Measurements from ENCODE around the gene STRN.
"Not testable (repeated sequence)": the region's sequence is repeated elsewhere in the genome, so short reads cannot be mapped to it uniquely, and the experiment has no call there.

STRN gene

GRCh38 chr2:36951574-36951973 lies 14.8 kb downstream of the STRN start:
- TF ChIP-seq, protein P1, sequence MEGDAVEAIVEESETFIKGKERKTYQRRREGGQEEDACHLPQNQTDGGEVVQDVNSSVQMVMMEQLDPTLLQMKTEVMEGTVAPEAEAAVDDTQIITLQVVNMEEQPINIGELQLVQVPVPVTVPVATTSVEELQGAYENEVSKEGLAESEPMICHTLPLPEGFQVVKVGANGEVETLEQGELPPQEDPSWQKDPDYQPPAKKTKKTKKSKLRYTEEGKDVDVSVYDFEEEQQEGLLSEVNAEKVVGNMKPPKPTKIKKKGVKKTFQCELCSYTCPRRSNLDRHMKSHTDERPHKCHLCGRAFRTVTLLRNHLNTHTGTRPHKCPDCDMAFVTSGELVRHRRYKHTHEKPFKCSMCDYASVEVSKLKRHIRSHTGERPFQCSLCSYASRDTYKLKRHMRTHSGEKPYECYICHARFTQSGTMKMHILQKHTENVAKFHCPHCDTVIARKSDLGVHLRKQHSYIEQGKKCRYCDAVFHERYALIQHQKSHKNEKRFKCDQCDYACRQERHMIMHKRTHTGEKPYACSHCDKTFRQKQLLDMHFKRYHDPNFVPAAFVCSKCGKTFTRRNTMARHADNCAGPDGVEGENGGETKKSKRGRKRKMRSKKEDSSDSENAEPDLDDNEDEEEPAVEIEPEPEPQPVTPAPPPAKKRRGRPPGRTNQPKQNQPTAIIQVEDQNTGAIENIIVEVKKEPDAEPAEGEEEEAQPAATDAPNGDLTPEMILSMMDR (IDR thresholded peaks at IDR 0.05; ENCODE audit: borderline replicate concordance, control extremely low read depth, extremely low read depth, insufficient read depth, missing control alignments): no peak
- DNase-seq (ENCODE audit: low spot score): no peak
- in situ Hi-C loops (cut with MboI; ENCODE audit: low sequenced_read_pairs, unreplicated experiment): no loop called here

GRCh38 chr2:36951027-36951518 lies 15.3 kb downstream of the STRN start:
- in situ Hi-C loops (cut with MboI; ENCODE audit: low sequenced_read_pairs, unreplicated experiment): no loop called here
- TF ChIP-seq, protein P1 (IDR thresholded peaks at IDR 0.05; ENCODE audit: borderline replicate concordance, control extremely low read depth, extremely low read depth, insufficient read depth, missing control alignments): no peak
- DNase-seq (ENCODE audit: low spot score): no peak

DNA sequence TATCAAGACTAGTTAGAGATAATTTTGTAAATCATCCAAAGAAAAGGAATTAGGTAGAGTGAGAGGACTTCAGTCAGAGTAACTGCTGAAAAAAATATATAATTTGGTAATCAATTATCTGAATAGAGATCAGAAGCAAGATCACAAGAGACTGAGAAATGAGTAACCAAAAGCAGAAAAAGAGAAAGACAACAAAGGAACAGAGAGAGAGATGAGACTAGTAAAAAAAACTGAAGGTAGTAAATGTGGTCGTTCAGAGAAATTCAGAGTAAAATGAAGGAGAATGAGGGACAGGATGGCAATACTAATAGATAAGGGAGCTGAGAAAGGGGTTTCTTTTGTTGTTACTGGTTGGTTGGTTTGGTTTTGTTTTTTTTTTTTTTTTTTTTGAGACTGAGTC lies 16.5 kb downstream of the STRN start:
- in situ Hi-C loops (cut with MboI; ENCODE audit: low sequenced_read_pairs, unreplicated experiment): no loop called here

DNA sequence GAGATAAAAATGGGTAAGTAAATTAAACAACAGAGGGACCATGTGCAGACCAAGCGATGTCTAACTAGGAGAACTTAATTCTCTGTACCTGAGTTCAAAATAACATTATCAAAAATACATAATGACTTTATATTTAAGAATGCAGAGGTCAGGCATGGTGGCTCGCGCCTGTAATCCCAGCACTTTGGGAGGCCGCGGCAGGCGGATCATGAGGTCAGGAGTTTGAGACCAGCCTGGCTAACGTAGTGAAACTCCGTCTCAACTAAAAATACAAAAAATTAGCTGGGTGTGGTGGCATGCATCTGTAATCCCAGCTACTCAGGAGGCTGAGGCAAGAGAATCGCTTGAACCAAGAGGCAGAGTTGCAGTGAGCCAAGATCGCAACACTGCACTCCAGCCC lies 21.1 kb downstream of the STRN start:
- DNase-seq (ENCODE audit: low spot score); in situ Hi-C loops (cut with MboI; ENCODE audit: low sequenced_read_pairs, unreplicated experiment): not testable (repeated sequence)

More for the DNA sequence above, 16.5 kb downstream of the STRN start:
- no peak for DNase-seq (ENCODE audit: low spot score)
- TF ChIP-seq, protein P1 (IDR thresholded peaks at IDR 0.05; ENCODE audit: borderline replicate concordance, control extremely low read depth, extremely low read depth, insufficient read depth, missing control alignments): no peak

- in situ Hi-C loops (cut with MboI; ENCODE audit: low sequenced_read_pairs, unreplicated experiment): no loop called here
- DNase-seq (ENCODE audit: low spot score): no peak
- TF ChIP-seq, protein P1 (IDR thresholded peaks at IDR 0.05; ENCODE audit: borderline replicate concordance, control extremely low read depth, extremely low read depth, insufficient read depth, missing control alignments): no peak
Observed at GRCh38 chr2:36941867-36942266, 24.5 kb downstream of the STRN start.

- in situ Hi-C loops (cut with MboI; ENCODE audit: low sequenced_read_pairs, unreplicated experiment); DNase-seq (ENCODE audit: low spot score): not testable (repeated sequence)
Observed at GRCh38 chr2:36936526-36936925, 29.8 kb downstream of the STRN start.

DNA sequence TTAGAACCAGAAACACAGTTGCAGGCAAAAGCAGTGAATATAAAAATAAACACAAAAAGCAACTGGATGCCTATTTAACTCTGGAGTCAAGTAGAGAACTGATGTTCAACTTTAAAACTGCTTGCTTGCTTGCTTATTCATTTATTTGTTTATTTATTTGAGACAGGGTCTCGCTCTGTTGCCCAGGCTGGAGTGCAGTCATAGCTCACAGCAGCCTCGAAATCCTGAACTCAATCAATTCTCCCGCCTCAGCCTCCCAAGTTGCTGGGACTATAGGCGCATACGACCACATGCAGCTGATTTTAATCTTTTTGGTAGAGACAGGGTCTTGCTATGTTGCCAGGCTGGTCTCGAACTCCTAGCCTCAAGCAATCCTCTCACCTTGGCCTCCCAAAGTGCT lies 34.6 kb downstream of the STRN start:
- DNase-seq (ENCODE audit: low spot score); in situ Hi-C loops (cut with MboI; ENCODE audit: low sequenced_read_pairs, unreplicated experiment): not testable (repeated sequence)

- in situ Hi-C loops (cut with MboI; ENCODE audit: low sequenced_read_pairs, unreplicated experiment); DNase-seq (ENCODE audit: low spot score): not testable (repeated sequence)
Observed at GRCh38 chr2:36930787-36931410, 35.4 kb downstream of the STRN start.

GRCh38 chr2:36926175-36927132 lies 39.9 kb downstream of the STRN start:
- in situ Hi-C loops (cut with MboI; ENCODE audit: low sequenced_read_pairs, unreplicated experiment); DNase-seq (ENCODE audit: low spot score): not testable (repeated sequence)

DNA sequence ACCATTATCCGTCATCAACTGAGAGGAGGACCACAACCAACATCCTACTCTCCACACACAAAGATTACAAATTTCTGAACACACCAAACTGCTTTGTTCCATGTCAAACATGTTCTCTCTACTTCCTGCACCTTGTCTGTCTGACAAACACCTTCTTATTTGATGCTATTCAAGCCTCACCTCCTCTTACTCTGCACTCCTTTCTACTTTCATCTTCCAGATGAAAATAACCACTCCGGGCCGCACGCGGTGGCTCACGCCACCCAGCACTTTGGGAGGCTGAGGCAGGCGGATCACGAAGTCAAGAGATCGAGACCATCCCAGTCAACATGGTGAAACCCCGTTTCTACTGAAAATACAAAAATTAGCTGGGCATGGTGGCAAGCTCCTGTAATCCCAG lies 43.7 kb downstream of the STRN start:
- DNase-seq (ENCODE audit: low spot score); in situ Hi-C loops (cut with MboI; ENCODE audit: low sequenced_read_pairs, unreplicated experiment): not testable (repeated sequence)
